OCI-LY1 (cell line): ENCODE measurements around the gene CAPN3.

ENCODE experiments used
- H2AFZ ChIP-seq: fragments of 200-600 bp; sonication (generic), shearing (Covaris generic); 2 replicates; pipeline ENCODE4 v1.6.0; 2014; ENCODE audit warnings: antibody characterized with exemption, mild to moderate bottlenecking, low read length
- H3F3A ChIP-seq: fragments of 200-600 bp; sonication (generic), shearing (Covaris generic); 2 replicates; pipeline ENCODE4 v1.6.0; 2014; ENCODE audit warnings: mild to moderate bottlenecking, antibody characterized with exemption, low read length, moderate library complexity; ENCODE audit not compliant: insufficient read depth
- H3K27ac ChIP-seq: fragments of 200-600 bp; sonication (generic); 2 replicates; pipeline ENCODE4 v1.5.1; 2014; ENCODE audit warnings: low read length, mixed run types, mild to moderate bottlenecking, low read depth; ENCODE audit not compliant: poor library complexity, severe bottlenecking
- H3K27me3 ChIP-seq: fragments of 200-600 bp; sonication (generic); 2 replicates; pipeline ENCODE4 v1.6.0; 2014; ENCODE audit warnings: antibody characterized with exemption, mild to moderate bottlenecking, low read length, moderate library complexity; ENCODE audit not compliant: insufficient read depth
- H3K36me3 ChIP-seq: fragments of 200-600 bp; sonication (generic); 2 replicates; pipeline ENCODE4 v1.6.1; 2014; ENCODE audit warnings: mild to moderate bottlenecking, antibody characterized with exemption, low read length, moderate library complexity, mixed read lengths; ENCODE audit not compliant: insufficient read depth
- H3K4me1 ChIP-seq: fragments of 200-600 bp; sonication (generic); 2 replicates; pipeline ENCODE4 v1.5.1; 2014; ENCODE audit warnings: mild to moderate bottlenecking, low read length, moderate library complexity; ENCODE audit not compliant: insufficient read depth, severe bottlenecking
- H3K4me2 ChIP-seq: fragments of 200-600 bp; sonication (generic), shearing (Covaris generic); 2 replicates; pipeline ENCODE4 v1.6.1; 2014; ENCODE audit warnings: low read length
- H3K4me3 ChIP-seq: fragments of 200-600 bp; sonication (generic); 2 replicates; pipeline ENCODE4 v1.5.1; 2014; ENCODE audit warnings: low read length, low read depth, mild to moderate bottlenecking, mixed read lengths; ENCODE audit not compliant: poor library complexity, severe bottlenecking
- H3K79me2 ChIP-seq: fragments of 200-600 bp; shearing (Covaris generic); 2 replicates; pipeline ENCODE4 v1.6.1; 2016; ENCODE audit warnings: mixed run types, low read length, mixed read lengths; ENCODE audit not compliant: insufficient read depth
- H3K9ac ChIP-seq: fragments of 200-600 bp; sonication (generic), shearing (Covaris generic); 2 replicates; pipeline ENCODE4 v1.6.1; 2014; ENCODE audit warnings: mild to moderate bottlenecking, low read length, mixed read lengths
- H3K9me2 ChIP-seq: fragments of 200-600 bp; sonication (generic), shearing (Covaris generic); 2 replicates; pipeline ENCODE4 v1.6.1; 2014; ENCODE audit warnings: low read depth, mild to moderate bottlenecking, low read length, mixed read lengths
- H3K9me3 ChIP-seq: fragments of 200-600 bp; shearing (Covaris generic); 2 replicates; pipeline ENCODE4 v1.6.1; 2014; ENCODE audit warnings: low read length, mixed read lengths
- H4K20me1 ChIP-seq: fragments of 200-600 bp; sonication (generic), shearing (Covaris generic); 2 replicates; pipeline ENCODE4 v1.6.0; 2016; ENCODE audit warnings: mild to moderate bottlenecking, low read length; ENCODE audit not compliant: insufficient read depth
- CTCF ChIP-seq: fragments of 200-600 bp; sonication (generic), shearing (Covaris generic); IDR thresholded peaks from 2 replicates; pipeline ENCODE4 v1.5.1; 2017; ENCODE audit warnings: mild to moderate bottlenecking, antibody characterized with exemption, low read length, moderate library complexity, mixed read lengths
- EZH2 ChIP-seq: fragments of 200-600 bp; sonication (generic), shearing (Covaris generic); IDR thresholded peaks from 2 replicates; pipeline ENCODE4 v1.8.0; 2017; ENCODE audit warnings: borderline replicate concordance, mixed run types, mild to moderate bottlenecking, antibody characterized with exemption, low read length, moderate library complexity, mixed read lengths

The CAPN3 gene

GRCh38 chr15:42392309-42393024 lies 33.2 kb downstream of the CAPN3 start:
- Histone ChIP-seq H3K36me3 (no peaks in the 10 kb centered on the region), H3K4me3 (no peak overlapping the region), H3K27ac (no peak overlapping the region), H3F3A (no peaks in the 10 kb centered on the region), H3K9me3 (no peaks in the 10 kb centered on the region), H2AFZ (no peak overlapping the region), H3K9me2 (no peaks in the 10 kb centered on the region), H4K20me1 (no peaks in the 10 kb centered on the region), H3K79me2 (no peaks in the 10 kb centered on the region), H3K9ac (no peak overlapping the region), H3K27me3 (peaks cover 4% of the 10 kb centered on the region; the same call in 1 of the 2 replicates), H3K4me1 (peaks cover 6% of the 10 kb centered on the region), H3K4me2 (no peak overlapping the region)
- TF ChIP-seq CTCF, result no peak
- no peak for TF ChIP-seq EZH2

DNA sequence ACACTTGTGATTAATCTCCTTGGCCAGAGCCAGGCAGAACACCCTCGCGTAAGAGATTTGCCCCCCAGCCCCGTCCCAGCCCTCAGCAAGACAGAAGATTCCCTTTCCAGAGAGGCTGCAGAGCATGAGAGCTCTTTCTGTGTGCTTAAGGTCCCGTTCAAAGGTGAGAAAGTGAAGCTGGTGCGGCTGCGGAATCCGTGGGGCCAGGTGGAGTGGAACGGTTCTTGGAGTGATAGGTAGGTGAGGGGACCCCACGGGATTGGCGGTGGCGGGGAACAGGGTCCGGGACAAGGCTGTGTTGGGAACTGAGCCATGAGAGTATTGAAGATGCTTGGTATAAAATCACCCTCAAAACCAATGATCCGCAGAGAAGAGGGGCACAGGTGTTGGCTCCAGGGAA lies 34.8 kb downstream of the CAPN3 start:
- no peak overlapping the region for H3K4me2 ChIP-seq
- H3K9me2 ChIP-seq, result no peaks in the 10 kb centered on the region
- H4K20me1 ChIP-seq, result no peaks in the 10 kb centered on the region
- no peak overlapping the region for H3K9ac ChIP-seq
- no peak overlapping the region for H2AFZ ChIP-seq
- no peak overlapping the region for H3K27ac ChIP-seq
- no peaks in the 10 kb centered on the region for H3K79me2 ChIP-seq
- H3K9me3 ChIP-seq, result no peaks in the 10 kb centered on the region
- H3K4me1 ChIP-seq, result peaks cover 6% of the 10 kb centered on the region
- no peak for TF ChIP-seq CTCF
- no peak for TF ChIP-seq EZH2
- no peak overlapping the region for H3K4me3 ChIP-seq
- peaks cover 4% of the 10 kb centered on the region; the same call in 1 of the 2 replicates for H3K27me3 ChIP-seq
- no peaks in the 10 kb centered on the region for H3F3A ChIP-seq
- no peaks in the 10 kb centered on the region for H3K36me3 ChIP-seq

- H4K20me1 ChIP-seq, result no peaks in the 10 kb centered on the region
- H3K9ac ChIP-seq, result no peak overlapping the region
- no peak overlapping the region for H3K4me3 ChIP-seq
- H3F3A ChIP-seq, result no peaks in the 10 kb centered on the region
- H3K36me3 ChIP-seq, result no peaks in the 10 kb centered on the region
- TF ChIP-seq EZH2 (no peak), CTCF (no peak)
- no peaks in the 10 kb centered on the region for H3K27me3 ChIP-seq
- no peaks in the 10 kb centered on the region for H3K9me2 ChIP-seq
- no peak overlapping the region for H2AFZ ChIP-seq
- no peak overlapping the region for H3K4me2 ChIP-seq
- no peak overlapping the region for H3K27ac ChIP-seq
- H3K9me3 ChIP-seq, result no peaks in the 10 kb centered on the region
- peaks cover 6% of the 10 kb centered on the region for H3K4me1 ChIP-seq
- no peaks in the 10 kb centered on the region for H3K79me2 ChIP-seq
These were observed 36.5 kb downstream of the CAPN3 start for GRCh38 chr15:42395838-42396237.
